HG03139 (cell line): ENCODE results near the gene RGS2.

Experiments used
- ATAC-seq: cut with Tn5 transposase; IDR thresholded peaks from one replicate; pipeline ENCODE4 v1.9.1; 2021; ENCODE audit not compliant: unreplicated experiment

Gene RGS2, protein sequence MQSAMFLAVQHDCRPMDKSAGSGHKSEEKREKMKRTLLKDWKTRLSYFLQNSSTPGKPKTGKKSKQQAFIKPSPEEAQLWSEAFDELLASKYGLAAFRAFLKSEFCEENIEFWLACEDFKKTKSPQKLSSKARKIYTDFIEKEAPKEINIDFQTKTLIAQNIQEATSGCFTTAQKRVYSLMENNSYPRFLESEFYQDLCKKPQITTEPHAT

DNA sequence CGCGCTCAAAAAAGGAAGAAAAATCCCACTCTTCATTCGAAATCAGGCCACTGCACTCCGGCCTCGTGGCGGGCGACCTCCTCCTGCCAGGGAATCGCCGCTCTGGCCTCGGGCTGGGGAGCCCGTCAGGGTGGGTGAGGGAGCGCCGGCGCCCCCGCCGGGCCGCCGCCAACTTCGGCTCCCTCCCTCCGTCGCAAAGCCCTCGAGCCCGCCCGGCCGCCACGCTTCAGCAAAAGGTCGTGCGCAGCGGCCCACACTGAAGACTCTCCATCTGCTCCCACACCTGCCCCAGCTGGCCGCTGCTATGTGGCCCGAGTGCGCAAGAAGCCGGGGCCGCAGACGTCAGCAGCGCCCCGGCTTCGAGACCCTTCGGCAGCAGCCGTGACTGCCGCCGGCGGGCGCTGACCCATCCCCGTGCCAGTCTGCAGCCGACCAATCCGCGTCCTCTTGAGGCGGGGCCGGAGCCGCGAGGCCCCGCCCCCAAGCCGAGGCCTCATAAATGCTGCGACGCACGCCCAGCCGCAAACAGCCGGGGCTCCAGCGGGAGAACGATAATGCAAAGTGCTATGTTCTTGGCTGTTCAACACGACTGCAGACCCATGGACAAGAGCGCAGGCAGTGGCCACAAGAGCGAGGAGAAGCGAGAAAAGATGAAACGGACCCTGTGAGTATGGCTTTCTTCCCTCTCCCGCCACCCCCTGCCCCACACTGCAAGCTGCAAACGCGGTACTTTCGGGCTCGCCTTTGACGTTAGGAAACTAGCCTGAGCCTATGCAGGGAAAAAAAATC lies at the start of gene RGS2:
Gene RGS2 (plus strand): TSS at position 522 of the 789 bp plus-strand sequence. CDS start 33 bp downstream, at position 555.
- peak; percentile 91 for ATAC-seq

DNA sequence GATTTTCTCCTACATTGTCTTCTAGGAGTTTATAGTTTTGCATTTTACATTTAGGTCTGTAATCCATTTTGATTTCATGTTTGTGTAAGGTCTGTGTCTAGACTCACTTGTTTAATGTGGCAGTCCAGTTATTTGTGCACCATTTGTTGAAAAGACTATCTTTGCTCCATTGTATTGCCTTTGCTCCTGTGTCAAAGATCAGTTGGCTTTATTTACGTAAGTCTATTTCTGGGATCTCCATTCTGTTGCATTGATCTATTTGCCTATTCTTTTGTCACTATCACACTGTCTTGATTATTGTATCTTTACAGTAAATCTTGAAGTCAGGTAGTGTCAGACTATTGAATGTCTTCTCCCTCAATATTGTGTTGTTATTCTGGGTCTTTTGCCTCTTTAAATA lies 49.7 kb upstream of the RGS2 start:
- no peak for ATAC-seq

DNA sequence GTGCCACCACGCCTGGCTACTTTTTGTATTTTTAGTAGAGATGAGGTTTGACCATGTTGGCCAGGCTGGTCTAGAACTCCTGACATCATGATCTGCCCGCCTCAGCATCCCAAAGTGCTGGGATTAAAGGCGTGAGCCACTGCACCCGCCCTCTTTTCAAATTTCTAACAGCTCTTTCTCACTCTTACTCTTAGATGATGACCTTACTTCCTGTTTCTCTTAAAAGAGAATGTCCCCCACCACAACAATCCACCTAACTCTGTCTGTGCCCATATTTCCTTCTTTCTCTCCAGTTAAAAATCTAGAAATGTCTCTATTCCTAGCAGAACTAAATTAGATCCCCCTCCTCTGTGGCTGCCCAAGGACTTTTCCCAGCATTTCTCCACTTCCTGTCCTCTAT lies 46.6 kb upstream of the RGS2 start:
- ATAC-seq: no peak

DNA sequence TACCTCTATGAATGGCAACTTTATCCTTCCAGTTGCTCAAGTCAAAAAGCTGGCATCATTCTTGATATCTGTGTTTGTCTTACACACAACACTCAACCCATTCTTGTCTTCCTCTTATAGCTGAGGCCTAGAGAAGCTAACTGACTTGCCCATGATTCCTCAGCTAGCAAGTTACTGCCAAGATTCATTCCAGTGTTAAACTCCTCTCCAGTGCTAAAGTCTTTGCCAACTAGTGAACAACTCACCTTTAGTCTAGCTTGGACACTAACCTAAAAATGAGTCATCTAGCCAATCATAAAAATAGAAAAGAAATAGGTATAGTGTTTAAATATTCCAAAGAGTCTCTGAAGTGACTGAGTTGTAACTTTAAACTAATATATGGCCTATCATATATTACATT lies 45.6 kb upstream of the RGS2 start:
- no peak for ATAC-seq

DNA sequence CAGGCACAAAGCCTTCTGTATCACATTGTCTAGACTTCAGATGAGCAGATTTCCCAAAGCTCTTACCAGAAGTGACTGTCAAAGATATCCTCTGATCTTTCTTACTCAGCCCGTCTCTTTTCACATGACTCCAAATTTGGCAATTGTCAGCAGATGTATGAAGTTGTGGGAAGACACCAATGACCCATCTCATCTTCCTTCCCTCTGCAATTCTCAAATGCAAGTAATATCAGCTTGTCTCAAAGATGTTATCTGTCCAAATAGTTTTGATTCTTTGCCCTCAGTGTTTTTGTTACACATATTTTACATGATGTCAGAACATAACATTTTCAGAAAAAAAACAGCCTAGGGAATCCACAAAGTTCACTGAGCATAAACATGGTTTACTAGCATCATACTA lies 45.1 kb upstream of the RGS2 start:
- ATAC-seq: no peak

DNA sequence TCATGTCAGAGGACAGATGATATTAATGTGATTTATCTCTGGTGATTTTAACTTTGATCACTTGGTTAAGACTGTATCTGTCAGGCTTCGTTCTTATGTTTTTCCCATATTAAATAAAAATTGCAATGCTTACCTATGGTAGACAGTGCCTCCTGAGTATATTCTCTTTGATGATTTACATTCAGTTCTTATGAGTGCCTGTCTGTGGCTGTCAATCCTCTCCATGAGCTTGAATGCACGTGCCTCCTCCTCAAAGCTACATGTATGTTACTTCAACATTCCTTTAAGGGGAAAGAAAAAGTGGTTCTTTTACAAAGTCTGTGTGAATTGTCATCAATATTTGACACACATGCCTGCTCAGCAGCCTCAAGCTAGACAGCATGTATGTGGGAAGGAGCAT lies 44.2 kb upstream of the RGS2 start:
- no peak for ATAC-seq

DNA sequence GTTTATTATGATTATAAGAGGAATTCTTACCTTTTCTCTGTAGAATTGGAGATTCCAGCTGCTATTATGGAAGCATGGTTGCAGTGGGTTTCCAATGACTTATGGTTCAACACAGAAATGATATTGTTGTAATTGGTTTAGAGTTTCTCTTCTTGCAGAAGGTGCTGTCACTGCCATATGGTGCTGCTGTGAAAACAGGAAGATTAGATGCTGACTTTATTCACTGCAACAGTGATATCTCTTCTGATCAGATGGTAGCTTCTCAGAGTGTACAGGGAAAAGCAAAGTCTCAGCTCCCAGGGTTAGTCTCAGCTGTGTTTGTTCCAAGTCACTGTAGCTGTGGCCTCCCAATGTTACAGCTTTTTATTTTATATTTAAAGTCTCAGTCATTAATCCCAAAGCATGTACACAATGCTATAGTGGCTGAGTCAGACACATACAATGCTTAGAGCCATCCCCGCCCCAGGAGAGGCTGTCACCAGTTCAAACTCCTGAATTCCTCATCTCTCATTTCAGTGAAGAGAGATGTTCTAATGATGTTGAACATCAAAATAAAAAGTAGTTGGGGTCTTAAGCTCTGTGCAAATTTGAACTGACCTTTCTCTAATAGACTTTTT lies 42.7 kb upstream of the RGS2 start:
- no peak for ATAC-seq

DNA sequence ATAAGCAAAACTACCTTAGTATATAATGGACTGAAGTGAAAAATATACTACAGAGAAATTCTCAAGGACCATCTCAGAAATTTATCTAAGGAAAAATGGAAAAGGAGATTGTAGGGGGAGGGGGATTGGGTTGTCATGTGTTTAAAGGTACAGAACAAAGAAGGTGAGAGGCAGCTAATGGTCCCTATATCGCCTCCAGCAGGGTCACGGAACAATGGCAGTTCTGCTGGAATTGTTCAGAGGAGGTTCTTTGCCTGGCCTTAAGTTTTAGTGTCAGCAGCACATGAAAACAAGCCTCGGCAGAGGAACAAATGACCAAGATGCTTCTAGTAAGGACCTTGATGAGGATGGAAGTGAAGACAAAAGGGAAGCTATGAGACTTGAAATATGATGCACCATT lies 42.0 kb upstream of the RGS2 start:
- ATAC-seq: no peak

DNA sequence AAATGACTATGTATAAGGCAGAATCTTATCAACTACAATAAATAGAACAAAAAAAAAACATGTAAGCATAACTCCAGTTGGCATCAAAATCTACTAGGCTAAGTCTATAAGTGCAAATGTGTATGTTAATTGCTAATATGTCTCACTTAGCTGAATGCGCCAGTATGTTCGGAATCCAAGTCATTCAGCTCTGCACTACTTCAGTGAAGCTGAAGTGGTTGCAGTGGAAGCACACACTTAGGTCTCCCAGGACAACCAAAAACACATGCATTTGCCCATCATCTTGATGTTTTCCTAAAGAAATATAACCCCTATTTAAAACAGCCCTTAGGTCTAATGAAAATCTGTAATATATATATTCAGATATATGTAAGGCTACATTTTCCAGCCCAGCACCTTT lies 41.0 kb upstream of the RGS2 start:
- ATAC-seq: no peak

DNA sequence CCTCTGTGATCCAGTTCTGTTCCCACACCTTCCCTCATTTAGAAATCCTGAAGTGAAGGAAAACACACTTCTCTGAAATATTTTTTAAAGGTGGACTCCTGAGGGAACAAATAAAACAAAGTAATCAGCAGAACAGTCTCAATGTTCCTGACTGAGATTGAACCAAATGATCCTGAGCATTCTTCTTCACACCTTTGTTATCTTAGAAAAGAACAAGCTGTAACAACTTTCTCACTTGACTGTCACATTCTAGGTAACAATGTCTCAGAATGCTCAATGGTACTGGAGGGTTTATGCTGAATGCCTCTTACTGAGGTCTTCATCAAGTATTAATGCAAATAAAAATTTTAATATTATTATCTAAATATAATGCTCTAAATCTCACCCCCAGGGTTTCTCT lies 40.4 kb upstream of the RGS2 start:
- no peak for ATAC-seq

DNA sequence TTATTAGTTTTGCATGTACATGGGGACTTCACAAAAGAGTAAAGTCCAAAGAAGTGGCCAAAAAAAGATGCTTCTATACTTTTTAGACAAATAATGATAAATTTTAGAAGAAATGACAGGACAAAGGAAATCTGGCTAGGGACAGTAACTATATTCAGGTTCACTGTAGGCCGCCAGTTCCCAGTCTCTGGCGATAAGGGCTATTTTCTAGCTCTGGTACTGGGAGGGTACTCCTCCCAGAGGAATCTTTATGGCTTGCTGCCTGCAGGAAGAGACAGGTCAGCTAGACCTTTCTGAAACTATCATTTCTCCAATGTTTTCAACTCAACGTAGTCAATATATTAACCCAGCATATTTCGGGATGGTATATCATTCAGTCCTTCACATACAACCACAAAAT lies 37.5 kb upstream of the RGS2 start:
- no peak for ATAC-seq

DNA sequence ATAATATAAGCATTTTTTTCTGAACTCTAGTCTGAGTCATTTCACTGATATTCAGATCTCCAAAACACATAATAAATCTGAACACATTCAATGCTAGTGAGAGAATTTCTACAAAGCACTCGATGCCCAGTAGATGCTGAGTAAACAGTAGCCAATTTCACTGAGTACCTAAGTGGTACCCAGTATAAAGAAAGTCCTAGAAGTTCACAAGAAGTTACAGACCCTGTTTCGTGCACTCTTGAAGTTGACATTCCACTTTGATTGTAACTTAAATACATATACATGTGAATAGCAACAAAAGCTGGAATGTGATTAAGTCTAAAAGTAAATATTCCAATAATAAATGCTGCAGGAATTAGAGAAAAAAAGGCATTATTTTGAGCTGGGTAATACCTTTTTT lies 33.2 kb upstream of the RGS2 start:
- ATAC-seq: no peak

DNA sequence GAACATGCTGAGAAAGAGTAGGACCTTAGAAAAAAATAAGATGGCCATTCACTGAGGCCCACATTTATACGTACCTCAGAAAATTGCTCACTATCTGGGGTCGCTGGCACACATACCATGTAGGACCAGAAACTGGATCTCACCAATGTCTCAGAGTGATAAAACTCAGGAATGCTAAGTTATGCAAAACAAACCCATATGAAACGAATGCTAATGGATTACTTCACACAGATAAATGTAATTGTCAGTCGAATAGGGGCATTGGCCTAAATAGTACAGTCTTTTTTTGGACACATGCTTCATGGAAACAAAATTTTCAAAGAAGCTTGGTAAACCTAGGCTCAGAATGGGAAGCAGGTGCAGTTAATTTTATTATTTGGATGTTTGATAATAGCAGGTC lies 32.6 kb upstream of the RGS2 start:
- ATAC-seq: no peak

DNA sequence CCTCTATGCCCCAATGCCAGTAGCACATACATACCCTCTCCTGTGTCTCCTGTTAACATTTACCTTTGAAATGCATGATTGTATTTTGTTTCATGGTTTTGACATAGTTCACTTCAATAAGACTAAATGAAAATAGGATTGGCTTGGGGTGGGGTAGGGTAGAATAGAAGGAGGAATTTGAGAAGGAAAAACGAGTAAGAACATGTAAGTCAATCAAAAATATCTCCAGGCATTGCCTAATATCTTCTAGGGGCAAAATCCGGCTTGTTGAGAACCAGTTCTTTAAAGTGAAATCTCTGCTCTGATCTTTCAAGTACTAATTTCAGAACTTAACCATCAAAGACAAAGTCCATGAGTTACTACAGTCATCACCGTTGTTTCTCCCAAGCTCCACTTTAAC lies 31.8 kb upstream of the RGS2 start:
- no peak for ATAC-seq

DNA sequence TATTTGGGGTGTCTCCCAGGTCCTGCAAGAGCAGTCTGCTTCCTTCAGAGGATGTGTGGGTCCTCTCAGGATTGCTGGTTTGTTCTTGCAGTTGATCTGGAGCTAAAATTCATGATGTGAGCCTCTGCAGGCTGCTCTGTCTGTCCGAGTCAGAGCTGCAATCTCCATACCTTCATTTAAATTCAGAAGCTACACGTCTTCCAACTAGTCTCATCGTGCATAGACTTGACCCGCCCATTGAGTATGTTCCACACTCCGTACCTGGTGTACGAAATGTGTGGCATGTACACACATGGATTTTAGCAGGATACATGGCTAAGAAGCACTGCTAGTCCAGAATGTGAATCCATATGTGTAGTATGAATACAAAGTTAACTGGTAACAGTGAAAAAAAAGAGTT lies 25.0 kb upstream of the RGS2 start:
- ATAC-seq: no peak

DNA sequence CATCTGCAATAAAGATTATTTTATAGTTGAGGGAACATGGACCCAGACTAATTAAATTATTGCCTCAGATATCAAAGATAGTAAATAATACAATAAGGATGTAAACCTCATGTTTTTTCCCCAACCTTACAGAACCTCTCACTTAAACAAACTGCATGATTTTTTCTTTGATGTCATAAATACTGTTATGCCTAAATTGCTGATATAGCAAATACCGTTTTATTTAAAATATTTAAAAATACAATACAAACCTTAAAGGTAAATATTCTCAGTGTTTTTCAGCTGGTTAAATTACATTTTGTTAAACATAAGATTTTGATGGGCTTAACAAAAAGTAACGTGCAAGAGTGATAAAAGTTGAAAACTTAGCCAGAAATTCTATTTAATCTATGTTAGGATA lies 24.4 kb upstream of the RGS2 start:
- no peak for ATAC-seq

DNA sequence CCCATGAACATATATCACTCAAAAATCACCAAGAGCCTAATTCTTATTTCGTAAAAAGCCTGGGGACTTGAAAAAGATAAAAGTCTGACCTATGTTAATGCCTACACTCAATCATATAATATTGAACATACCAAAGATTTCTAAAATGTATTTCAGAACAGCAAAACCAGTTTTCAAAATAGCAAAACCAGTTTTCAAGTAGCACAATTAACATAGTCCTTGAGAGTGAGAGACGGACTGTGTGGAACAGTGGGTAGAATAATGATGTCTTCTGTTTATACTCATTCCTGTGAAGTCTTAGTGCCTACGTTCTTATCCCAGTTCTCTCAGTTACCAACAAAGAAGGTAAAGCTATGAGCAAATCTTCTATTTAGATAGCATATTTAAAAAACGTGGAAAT lies 22.3 kb upstream of the RGS2 start:
- ATAC-seq: no peak

DNA sequence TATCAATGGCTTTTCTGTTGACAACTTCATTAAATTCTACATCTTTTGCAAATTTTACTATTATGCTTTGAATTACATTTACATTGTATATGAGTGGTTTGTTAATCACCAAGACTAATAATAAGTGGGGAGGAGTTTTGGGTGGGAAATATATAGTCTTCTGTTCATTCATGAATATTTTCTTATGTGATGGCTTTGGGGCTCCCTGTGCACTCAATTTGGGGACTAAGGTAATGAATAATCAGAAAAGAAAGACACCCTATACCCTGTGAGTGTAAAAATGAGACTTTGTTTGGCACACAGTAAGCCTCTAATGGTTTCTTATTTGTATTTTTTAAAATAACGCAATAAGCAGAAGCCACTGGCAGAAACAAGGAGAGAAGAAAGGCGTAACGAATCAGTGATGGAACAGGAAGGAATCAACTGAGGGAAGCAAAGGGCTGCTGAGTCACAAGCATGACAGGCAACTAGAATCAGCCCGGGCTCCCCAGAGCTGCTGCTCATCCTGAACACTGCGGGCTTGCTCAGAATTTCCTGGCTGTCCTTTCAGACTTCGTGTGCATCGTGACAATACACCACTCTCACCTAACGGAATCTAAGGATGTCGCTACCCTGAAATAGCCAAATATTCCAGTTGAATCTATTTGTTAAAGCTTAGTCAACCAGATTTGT lies 20.8 kb upstream of the RGS2 start:
- no peak for ATAC-seq

DNA sequence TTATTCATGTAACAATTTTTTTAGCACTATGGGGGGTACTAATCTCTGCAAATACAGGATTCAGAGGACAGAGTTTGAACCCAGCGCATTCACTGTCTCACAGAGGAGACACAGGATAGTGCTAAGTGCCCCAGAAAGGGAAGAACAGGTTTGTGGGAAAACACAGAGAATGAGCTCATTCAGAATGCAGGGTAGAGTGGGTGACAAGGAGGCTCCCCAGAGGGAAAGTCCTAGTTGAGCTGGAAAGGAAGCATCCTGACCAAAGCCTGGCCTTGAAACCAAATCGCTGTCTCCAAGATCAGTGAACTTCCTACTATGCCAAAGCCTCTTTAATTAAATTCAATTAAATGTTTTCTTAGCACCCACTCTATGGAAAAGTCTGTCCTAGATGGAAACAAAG lies 19.0 kb upstream of the RGS2 start:
- no peak for ATAC-seq

DNA sequence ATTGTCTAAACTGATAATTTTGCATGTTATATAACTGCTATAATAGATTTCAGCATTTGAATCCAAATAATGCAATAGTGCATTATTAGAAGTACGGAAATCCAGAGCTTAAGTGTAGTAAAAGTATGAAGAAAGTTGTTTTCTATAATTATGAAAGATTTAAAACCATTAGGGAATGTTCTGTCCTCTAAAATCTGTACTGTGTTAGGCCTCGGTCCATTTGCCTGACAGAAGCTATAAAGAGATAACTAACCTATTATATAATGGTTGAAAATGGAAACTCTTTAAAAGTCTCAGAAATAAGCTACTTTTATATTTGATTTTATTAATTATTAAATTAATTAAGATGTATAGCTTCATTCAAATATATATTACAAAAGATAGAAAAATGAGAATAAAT lies 16.2 kb upstream of the RGS2 start:
- no peak for ATAC-seq

DNA sequence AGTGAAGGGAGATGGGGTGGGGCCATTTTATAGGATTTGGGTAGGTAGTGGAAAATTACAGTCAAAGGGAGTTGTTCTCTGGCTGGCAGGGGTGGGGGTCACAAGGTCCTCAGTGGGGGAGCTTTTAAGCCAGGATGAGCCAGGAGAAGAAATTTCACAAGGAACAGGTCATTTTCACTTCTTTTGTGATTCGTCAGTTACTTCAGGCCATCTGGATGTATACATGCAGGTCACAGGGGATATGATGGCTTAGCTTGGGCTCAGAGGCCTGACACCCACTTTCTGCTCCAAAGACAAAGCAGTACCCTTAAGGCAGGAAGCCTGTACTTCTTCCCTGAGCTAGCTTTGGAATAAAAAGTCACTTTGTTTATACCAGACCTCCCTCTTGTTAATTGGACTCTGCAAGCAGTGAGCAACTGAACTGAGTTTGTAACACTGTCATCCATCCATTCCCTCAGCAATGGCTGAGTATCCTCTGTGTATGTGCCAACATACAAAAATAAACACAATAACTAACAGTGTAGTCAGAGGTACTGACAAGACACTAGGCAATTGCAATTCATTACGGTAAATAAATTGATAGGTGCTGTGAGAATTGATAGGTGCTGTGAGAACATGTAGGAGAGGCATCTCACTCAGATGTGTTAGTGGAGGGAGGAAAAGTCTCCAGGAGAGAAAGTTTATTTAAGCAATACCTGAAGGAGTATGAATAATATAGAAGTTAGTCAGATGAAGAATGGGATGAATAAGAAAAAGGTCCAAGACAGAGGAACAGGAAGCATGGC lies 14.7 kb upstream of the RGS2 start:
- ATAC-seq: no peak
